GM23338 (cell line): ENCODE results near the gene OTUB2. TPM values are rescaled to one million over a fixed set of nuclear protein-coding genes. Genes with fewer than 3 reads are reported as not detected.

Experiments used
- ATAC-seq: fragments of 200-7000 bp; cut with Tn5 transposase; 3 replicates; pipeline ENCODE4 v1.9.1; 2020
- DNase-seq: peaks from one replicate; pipeline ENCODE4 v3.0.0-alpha.2; 2015; ENCODE audit warnings: low spot score
- H2AFZ ChIP-seq: fragments of 200-600 bp; sonication (generic); 2 replicates; pipeline ENCODE4 v1.8.0; 2016; ENCODE audit warnings: antibody characterized with exemption, mild to moderate bottlenecking, moderate library complexity
- H3F3A ChIP-seq: fragments of 200-600 bp; sonication (generic); replicated peaks from 2 replicates; pipeline ENCODE4 v1.8.0; 2017; ENCODE audit warnings: antibody characterized with exemption, mixed run types, low read depth
- H3K27ac ChIP-seq: fragments of 200-600 bp; sonication (generic); 2 replicates; pipeline ENCODE4 v1.6.1; 2016; ENCODE audit warnings: low read depth
- H3K27me3 ChIP-seq: fragments of 200-600 bp; sonication (generic); 2 replicates; pipeline ENCODE4 v1.8.0; 2016; ENCODE audit warnings: mild to moderate bottlenecking, mixed run types, moderate library complexity; ENCODE audit not compliant: insufficient read depth
- H3K36me3 ChIP-seq: fragments of 200-600 bp; sonication (generic); 2 replicates; pipeline ENCODE4 v1.8.0; 2016; ENCODE audit warnings: mild to moderate bottlenecking; ENCODE audit not compliant: insufficient read depth
- H3K4me1 ChIP-seq: fragments of 200-600 bp; sonication (generic); 2 replicates; pipeline ENCODE4 v1.8.0; 2016; ENCODE audit warnings: mild to moderate bottlenecking, moderate library complexity; ENCODE audit not compliant: insufficient read depth
- H3K4me2 ChIP-seq: fragments of 200-600 bp; sonication (generic); 2 replicates; pipeline ENCODE4 v1.7.1; 2017; ENCODE audit warnings: mixed run types
- H3K4me3 ChIP-seq: fragments of 200-600 bp; sonication (generic); 2 replicates; pipeline ENCODE4 v1.6.1; 2016; ENCODE audit warnings: mixed run types
- H3K79me2 ChIP-seq: fragments of 200-600 bp; sonication (generic); replicated peaks from 2 replicates; pipeline ENCODE4 v1.8.0; 2017; ENCODE audit warnings: mild to moderate bottlenecking; ENCODE audit not compliant: insufficient read depth
- H3K9me2 ChIP-seq: fragments of 200-600 bp; sonication (generic); 2 replicates; pipeline ENCODE4 v1.8.0; 2017; ENCODE audit not compliant: insufficient read depth
- H4K20me1 ChIP-seq: fragments of 200-600 bp; sonication (generic); replicated peaks from 2 replicates; pipeline ENCODE4 v1.8.0; 2017; ENCODE audit warnings: mild to moderate bottlenecking; ENCODE audit not compliant: insufficient read depth
- H3K27ac Mint-ChIP-seq: 2 replicates; pipeline ENCODE4 v1.8.0; 2020; ENCODE audit warnings: inconsistent platforms, mild to moderate bottlenecking, moderate library complexity, mixed read lengths
- H3K27me3 Mint-ChIP-seq: 3 replicates; pipeline ENCODE4 v1.8.0; 2022; ENCODE audit warnings: low read depth, mild to moderate bottlenecking, moderate library complexity, mixed read lengths, inconsistent platforms; ENCODE audit not compliant: insufficient read depth, poor library complexity
- H3K36me3 Mint-ChIP-seq: 3 replicates; pipeline ENCODE4 v1.8.0; 2021; ENCODE audit warnings: low read depth, mild to moderate bottlenecking, inconsistent platforms, moderate library complexity, mixed read lengths
- H3K4me1 Mint-ChIP-seq: 3 replicates; pipeline ENCODE4 v1.8.0; 2020; ENCODE audit warnings: mild to moderate bottlenecking, inconsistent platforms, mixed read lengths
- H3K4me3 Mint-ChIP-seq: 3 replicates; pipeline ENCODE4 v1.8.0; 2021; ENCODE audit warnings: moderate library complexity, mild to moderate bottlenecking, inconsistent platforms, mixed read lengths
- H3K9me3 Mint-ChIP-seq: 3 replicates; pipeline ENCODE4 v1.8.0; 2020; ENCODE audit warnings: moderate library complexity, mild to moderate bottlenecking, inconsistent platforms, mixed read lengths
- CREB1 ChIP-seq: fragments of 250-450 bp; sonication (Bioruptor Pico); IDR thresholded peaks from 2 replicates; pipeline ENCODE4 v1.5.0; 2020; ENCODE audit warnings: low read depth, mild to moderate bottlenecking, moderate library complexity
- EZH2 ChIP-seq: fragments of 200-600 bp; sonication (generic); IDR thresholded peaks from one replicate; pipeline ENCODE4 v1.8.0; 2017; ENCODE audit warnings: antibody characterized with exemption, mild to moderate bottlenecking, low read depth; ENCODE audit not compliant: unreplicated experiment
- EZH2phosphoT487 ChIP-seq: fragments of 200-600 bp; sonication (generic); IDR thresholded peaks from one replicate; pipeline ENCODE4 v1.8.1; 2018; ENCODE audit warnings: antibody characterized with exemption; ENCODE audit not compliant: unreplicated experiment
- JUNB ChIP-seq: IDR thresholded peaks from one replicate; pipeline ENCODE4 v1.6.1; 2016; ENCODE audit warnings: antibody characterized with exemption; ENCODE audit not compliant: unreplicated experiment
- NANOG ChIP-seq: IDR thresholded peaks from 2 replicates; pipeline ENCODE4 v1.6.1; 2016; ENCODE audit warnings: antibody characterized with exemption, borderline replicate concordance
- POLR2AphosphoS5 ChIP-seq: IDR thresholded peaks from 2 replicates; pipeline ENCODE4 v1.6.1; 2016; ENCODE audit warnings: antibody characterized with exemption, low read depth
- STAT1 ChIP-seq: IDR thresholded peaks from one replicate; pipeline ENCODE4 v1.6.1; 2016; ENCODE audit warnings: antibody characterized with exemption; ENCODE audit not compliant: unreplicated experiment
- ZNF114 ChIP-seq: fragments of 250-450 bp; sonication (Bioruptor Pico); IDR thresholded peaks from 2 replicates; pipeline ENCODE4 v1.5.0; 2020; ENCODE audit warnings: mild to moderate bottlenecking, moderate library complexity
- ZNF331 ChIP-seq: fragments of 250-450 bp; sonication (Bioruptor Pico); IDR thresholded peaks from 2 replicates; pipeline ENCODE4 v1.5.0; 2020; ENCODE audit warnings: low read depth, mild to moderate bottlenecking, moderate library complexity
- polyA plus RNA-seq: library from polyadenylated mRNA; unstranded; fragments of >200 nt; fragmentation: Nextera tagmentation; extraction: Ambion mirVana; gene quantifications from 2 replicates; pipeline ENCODE4 v1.2.1, GENCODE V29; 2016
- total RNA-seq: library from RNA; depleted of rRNA; stranded (reverse); fragments of >200 nt; shearing (Covaris generic); gene quantifications from 2 replicates; pipeline ENCODE4 v1.2.3, GENCODE V29; 2014
- TF ChIP-seq, protein P1 (sequence below), 2 experiments: fragments of 200-600 bp in 1 of 2; sonication (generic) in 1 of 2; conservative IDR thresholded peaks; 2 replicates each; pipeline versions ENCODE4 v1.5.1 to v1.6.1; 2016 to 2017; ENCODE audit warnings: antibody characterized with exemption in 2 of 2, low read depth in 2 of 2, mild to moderate bottlenecking in 2 of 2, moderate library complexity in 1 of 2
- TF ChIP-seq, protein P2 (sequence below): IDR thresholded peaks from 2 replicates; pipeline ENCODE4 v1.6.1; 2016; ENCODE audit warnings: antibody characterized with exemption
- TF ChIP-seq, protein P3 (sequence below): fragments of 250-450 bp; sonication (Bioruptor Pico); IDR thresholded peaks from 2 replicates; pipeline ENCODE4 v1.5.0; 2020; ENCODE audit warnings: mild to moderate bottlenecking, moderate library complexity
- TF ChIP-seq, protein P4 (sequence below): IDR thresholded peaks from one replicate; pipeline ENCODE4 v1.6.1; 2018; ENCODE audit warnings: antibody characterized with exemption; ENCODE audit not compliant: unreplicated experiment

The OTUB2 gene
- total and polyA plus RNA-seq, 2 experiments from 2014 or later = 2.1 to 4.1 TPM

DNA sequence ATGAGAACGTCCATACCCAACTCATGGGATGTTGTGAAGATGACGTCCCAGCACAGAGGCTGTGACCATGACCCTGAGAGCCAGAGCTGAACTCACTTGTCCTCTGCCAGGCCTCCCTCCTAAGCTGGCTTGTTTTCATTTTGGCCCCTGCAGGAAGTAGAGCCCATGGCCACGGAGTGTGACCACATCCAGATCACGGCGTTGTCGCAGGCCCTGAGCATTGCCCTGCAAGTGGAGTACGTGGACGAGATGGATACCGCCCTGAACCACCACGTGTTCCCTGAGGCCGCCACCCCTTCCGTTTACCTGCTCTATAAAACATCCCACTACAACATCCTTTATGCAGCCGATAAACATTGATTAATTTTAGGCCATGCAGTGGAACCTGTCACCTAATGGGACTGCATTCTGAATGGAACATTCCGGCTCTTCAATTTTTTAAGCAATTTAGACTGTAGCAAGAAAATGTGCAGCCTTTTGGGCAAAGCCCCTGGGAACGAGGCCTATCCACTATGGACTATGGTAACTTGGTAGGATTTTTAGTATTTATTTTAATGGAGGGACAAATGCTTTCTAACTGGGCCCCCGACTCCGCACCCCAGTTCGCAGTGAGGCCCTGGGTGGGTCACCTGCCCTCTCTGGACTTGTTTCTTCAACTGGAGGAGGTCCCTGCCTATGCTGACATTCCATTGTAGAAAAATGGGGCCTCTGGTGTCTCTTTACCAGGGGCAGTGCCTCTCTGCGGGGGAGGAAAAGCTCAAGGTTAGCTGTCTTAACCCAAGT is 19.6 kb downstream of the OTUB2 start:
- ATAC-seq (no peak), DNase-seq (no peak)
- Histone ChIP-seq H3K27me3 (no peaks in the 10 kb centered on the region), H3K4me1 (no peaks in the 10 kb centered on the region), H3K79me2 (no peaks in the 10 kb centered on the region), H3K36me3 (peaks cover 13% of the 10 kb centered on the region), H3K4me2 (no peak overlapping the region), H3K9me2 (no peaks in the 10 kb centered on the region), H3F3A (no peaks in the 10 kb centered on the region), H2AFZ (no peak overlapping the region), H4K20me1 (peaks cover 1% of the 10 kb centered on the region), H3K27ac (no peak overlapping the region), H3K4me3 (no peak overlapping the region)
- TF ChIP-seq, protein P1, sequence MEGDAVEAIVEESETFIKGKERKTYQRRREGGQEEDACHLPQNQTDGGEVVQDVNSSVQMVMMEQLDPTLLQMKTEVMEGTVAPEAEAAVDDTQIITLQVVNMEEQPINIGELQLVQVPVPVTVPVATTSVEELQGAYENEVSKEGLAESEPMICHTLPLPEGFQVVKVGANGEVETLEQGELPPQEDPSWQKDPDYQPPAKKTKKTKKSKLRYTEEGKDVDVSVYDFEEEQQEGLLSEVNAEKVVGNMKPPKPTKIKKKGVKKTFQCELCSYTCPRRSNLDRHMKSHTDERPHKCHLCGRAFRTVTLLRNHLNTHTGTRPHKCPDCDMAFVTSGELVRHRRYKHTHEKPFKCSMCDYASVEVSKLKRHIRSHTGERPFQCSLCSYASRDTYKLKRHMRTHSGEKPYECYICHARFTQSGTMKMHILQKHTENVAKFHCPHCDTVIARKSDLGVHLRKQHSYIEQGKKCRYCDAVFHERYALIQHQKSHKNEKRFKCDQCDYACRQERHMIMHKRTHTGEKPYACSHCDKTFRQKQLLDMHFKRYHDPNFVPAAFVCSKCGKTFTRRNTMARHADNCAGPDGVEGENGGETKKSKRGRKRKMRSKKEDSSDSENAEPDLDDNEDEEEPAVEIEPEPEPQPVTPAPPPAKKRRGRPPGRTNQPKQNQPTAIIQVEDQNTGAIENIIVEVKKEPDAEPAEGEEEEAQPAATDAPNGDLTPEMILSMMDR (conservative IDR thresholded peaks at IDR 0.05; ENCODE audit: low read depth in 2 of 2) = no peak
- TF ChIP-seq NANOG (no peak), ZNF114 (CRISPR knock-in tag) (no peak), JUNB (no peak), POLR2AphosphoS5 (no peak), EZH2phosphoT487 (no peak), ZNF331 (CRISPR knock-in tag) (no peak), EZH2 (no peak), CREB1 (CRISPR knock-in tag) (no peak), STAT1 (no peak)
- TF ChIP-seq, protein P2, sequence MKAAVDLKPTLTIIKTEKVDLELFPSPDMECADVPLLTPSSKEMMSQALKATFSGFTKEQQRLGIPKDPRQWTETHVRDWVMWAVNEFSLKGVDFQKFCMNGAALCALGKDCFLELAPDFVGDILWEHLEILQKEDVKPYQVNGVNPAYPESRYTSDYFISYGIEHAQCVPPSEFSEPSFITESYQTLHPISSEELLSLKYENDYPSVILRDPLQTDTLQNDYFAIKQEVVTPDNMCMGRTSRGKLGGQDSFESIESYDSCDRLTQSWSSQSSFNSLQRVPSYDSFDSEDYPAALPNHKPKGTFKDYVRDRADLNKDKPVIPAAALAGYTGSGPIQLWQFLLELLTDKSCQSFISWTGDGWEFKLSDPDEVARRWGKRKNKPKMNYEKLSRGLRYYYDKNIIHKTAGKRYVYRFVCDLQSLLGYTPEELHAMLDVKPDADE = no peak
- TF ChIP-seq, protein P3, sequence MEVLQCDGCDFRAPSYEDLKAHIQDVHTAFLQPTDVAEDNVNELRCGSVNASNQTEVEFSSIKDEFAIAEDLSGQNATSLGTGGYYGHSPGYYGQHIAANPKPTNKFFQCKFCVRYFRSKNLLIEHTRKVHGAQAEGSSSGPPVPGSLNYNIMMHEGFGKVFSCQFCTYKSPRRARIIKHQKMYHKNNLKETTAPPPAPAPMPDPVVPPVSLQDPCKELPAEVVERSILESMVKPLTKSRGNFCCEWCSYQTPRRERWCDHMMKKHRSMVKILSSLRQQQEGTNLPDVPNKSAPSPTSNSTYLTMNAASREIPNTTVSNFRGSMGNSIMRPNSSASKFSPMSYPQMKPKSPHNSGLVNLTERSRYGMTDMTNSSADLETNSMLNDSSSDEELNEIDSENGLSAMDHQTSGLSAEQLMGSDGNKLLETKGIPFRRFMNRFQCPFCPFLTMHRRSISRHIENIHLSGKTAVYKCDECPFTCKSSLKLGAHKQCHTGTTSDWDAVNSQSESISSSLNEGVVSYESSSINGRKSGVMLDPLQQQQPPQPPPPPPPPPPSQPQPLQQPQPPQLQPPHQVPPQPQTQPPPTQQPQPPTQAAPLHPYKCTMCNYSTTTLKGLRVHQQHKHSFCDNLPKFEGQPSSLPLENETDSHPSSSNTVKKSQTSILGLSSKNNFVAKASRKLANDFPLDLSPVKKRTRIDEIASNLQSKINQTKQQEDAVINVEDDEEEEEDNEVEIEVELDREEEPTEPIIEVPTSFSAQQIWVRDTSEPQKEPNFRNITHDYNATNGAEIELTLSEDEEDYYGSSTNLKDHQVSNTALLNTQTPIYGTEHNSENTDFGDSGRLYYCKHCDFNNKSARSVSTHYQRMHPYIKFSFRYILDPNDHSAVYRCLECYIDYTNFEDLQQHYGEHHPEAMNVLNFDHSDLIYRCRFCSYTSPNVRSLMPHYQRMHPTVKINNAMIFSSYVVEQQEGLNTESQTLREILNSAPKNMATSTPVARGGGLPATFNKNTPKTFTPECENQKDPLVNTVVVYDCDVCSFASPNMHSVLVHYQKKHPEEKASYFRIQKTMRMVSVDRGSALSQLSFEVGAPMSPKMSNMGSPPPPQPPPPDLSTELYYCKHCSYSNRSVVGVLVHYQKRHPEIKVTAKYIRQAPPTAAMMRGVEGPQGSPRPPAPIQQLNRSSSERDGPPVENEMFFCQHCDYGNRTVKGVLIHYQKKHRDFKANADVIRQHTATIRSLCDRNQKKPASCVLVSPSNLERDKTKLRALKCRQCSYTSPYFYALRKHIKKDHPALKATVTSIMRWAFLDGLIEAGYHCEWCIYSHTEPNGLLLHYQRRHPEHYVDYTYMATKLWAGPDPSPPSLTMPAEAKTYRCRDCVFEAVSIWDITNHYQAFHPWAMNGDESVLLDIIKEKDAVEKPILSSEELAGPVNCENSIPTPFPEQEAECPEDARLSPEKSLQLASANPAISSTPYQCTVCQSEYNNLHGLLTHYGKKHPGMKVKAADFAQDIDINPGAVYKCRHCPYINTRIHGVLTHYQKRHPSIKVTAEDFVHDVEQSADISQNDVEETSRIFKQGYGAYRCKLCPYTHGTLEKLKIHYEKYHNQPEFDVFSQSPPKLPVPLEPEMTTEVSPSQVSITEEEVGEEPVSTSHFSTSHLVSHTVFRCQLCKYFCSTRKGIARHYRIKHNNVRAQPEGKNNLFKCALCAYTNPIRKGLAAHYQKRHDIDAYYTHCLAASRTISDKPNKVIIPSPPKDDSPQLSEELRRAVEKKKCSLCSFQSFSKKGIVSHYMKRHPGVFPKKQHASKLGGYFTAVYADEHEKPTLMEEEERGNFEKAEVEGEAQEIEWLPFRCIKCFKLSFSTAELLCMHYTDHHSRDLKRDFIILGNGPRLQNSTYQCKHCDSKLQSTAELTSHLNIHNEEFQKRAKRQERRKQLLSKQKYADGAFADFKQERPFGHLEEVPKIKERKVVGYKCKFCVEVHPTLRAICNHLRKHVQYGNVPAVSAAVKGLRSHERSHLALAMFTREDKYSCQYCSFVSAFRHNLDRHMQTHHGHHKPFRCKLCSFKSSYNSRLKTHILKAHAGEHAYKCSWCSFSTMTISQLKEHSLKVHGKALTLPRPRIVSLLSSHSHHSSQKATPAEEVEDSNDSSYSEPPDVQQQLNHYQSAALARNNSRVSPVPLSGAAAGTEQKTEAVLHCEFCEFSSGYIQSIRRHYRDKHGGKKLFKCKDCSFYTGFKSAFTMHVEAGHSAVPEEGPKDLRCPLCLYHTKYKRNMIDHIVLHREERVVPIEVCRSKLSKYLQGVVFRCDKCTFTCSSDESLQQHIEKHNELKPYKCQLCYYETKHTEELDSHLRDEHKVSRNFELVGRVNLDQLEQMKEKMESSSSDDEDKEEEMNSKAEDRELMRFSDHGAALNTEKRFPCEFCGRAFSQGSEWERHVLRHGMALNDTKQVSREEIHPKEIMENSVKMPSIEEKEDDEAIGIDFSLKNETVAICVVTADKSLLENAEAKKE (CRISPR knock-in tag) = no peak
- TF ChIP-seq, protein P4, sequence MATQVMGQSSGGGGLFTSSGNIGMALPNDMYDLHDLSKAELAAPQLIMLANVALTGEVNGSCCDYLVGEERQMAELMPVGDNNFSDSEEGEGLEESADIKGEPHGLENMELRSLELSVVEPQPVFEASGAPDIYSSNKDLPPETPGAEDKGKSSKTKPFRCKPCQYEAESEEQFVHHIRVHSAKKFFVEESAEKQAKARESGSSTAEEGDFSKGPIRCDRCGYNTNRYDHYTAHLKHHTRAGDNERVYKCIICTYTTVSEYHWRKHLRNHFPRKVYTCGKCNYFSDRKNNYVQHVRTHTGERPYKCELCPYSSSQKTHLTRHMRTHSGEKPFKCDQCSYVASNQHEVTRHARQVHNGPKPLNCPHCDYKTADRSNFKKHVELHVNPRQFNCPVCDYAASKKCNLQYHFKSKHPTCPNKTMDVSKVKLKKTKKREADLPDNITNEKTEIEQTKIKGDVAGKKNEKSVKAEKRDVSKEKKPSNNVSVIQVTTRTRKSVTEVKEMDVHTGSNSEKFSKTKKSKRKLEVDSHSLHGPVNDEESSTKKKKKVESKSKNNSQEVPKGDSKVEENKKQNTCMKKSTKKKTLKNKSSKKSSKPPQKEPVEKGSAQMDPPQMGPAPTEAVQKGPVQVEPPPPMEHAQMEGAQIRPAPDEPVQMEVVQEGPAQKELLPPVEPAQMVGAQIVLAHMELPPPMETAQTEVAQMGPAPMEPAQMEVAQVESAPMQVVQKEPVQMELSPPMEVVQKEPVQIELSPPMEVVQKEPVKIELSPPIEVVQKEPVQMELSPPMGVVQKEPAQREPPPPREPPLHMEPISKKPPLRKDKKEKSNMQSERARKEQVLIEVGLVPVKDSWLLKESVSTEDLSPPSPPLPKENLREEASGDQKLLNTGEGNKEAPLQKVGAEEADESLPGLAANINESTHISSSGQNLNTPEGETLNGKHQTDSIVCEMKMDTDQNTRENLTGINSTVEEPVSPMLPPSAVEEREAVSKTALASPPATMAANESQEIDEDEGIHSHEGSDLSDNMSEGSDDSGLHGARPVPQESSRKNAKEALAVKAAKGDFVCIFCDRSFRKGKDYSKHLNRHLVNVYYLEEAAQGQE = no peak
- Mint-ChIP-seq H3K9me3 (no peaks in the 10 kb centered on the region), H3K4me1 (peaks cover 1% of the 10 kb centered on the region; the same call in 1 of the 3 replicates), H3K36me3 (peaks cover 43% of the 10 kb centered on the region), H3K4me3 (no peak overlapping the region), H3K27ac (no peak overlapping the region), H3K27me3 (peaks cover 14% of the 10 kb centered on the region)
